ENCODE results near the gene RBM43. TPM values are rescaled to one million over a fixed set of nuclear protein-coding genes. Genes with fewer than 3 reads are reported as not detected.

The RBM43 gene
- total RNA-seq, 4 donors from 2014 or later, result 1.3 to 3.4 (median 2.0) TPM

GRCh38 chr2:151204756-151205155 is 56.9 kb downstream of the RBM43 start:
- no peaks in the 10 kb centered on the region for H3K27me3 ChIP-seq
- no peak overlapping the region for H3K4me3 ChIP-seq
- TF ChIP-seq POLR2A (IDR thresholded peaks at IDR 0.05) (no peak), CTCF (IDR thresholded peaks at IDR 0.05) (no peak)
- no peaks in the 10 kb centered on the region for H3K36me3 ChIP-seq
- no peaks in the 10 kb centered on the region for H3K4me1 ChIP-seq
- intact Hi-C loops (cut with DNase I), result no loop called here
- H3K27ac ChIP-seq, result no peak overlapping the region
- WGBS, 2 donors, result 75 to 82% methylated on average over 3 of the region's 3 CpGs
- no peak for DNase-seq
- H3K9me3 ChIP-seq, result no peaks in the 10 kb centered on the region

GRCh38 chr2:151200844-151201243 is 60.8 kb downstream of the RBM43 start:
- Histone ChIP-seq H3K27me3 (no peaks in the 10 kb centered on the region), H3K36me3 (no peaks in the 10 kb centered on the region), H3K4me1 (no peaks in the 10 kb centered on the region), H3K9me3 (no peaks in the 10 kb centered on the region), H3K27ac (no peak overlapping the region), H3K4me3 (no peak overlapping the region)
- WGBS, 2 donors, result 16 to 22% methylated on average over 2 of the region's 2 CpGs
- TF ChIP-seq POLR2A (IDR thresholded peaks at IDR 0.05) (no peak), CTCF (IDR thresholded peaks at IDR 0.05) (no peak)
- no peak for DNase-seq
- intact Hi-C loops (cut with DNase I), result no loop called here

- no peak overlapping the region for H3K4me3 ChIP-seq
- no peaks in the 10 kb centered on the region for H3K27me3 ChIP-seq
- intact Hi-C loops (cut with DNase I), result no loop called here
- H3K36me3 ChIP-seq, result no peaks in the 10 kb centered on the region
- no peak for DNase-seq
- H3K27ac ChIP-seq, result no peak overlapping the region
- H3K9me3 ChIP-seq, result no peaks in the 10 kb centered on the region
- 81 to 82% methylated on average over 5 of the region's 5 CpGs for WGBS, 2 donors
- TF ChIP-seq POLR2A (IDR thresholded peaks at IDR 0.05), result no peak
- no peak for TF ChIP-seq CTCF (IDR thresholded peaks at IDR 0.05)
- no peaks in the 10 kb centered on the region for H3K4me1 ChIP-seq
These were observed 61.4 kb downstream of the RBM43 start for GRCh38 chr2:151200277-151200676.

GRCh38 chr2:151198645-151199044 is 63.0 kb downstream of the RBM43 start:
- DNase-seq, result no peak
- Histone ChIP-seq H3K27ac (no peak overlapping the region), H3K36me3 (no peaks in the 10 kb centered on the region), H3K4me1 (no peaks in the 10 kb centered on the region), H3K27me3 (no peaks in the 10 kb centered on the region), H3K4me3 (no peak overlapping the region), H3K9me3 (no peaks in the 10 kb centered on the region)
- WGBS, 2 donors, result 80 to 92% methylated on average over 1 to 2 of the region's 2 CpGs
- intact Hi-C loops (cut with DNase I), result no loop called here
- TF ChIP-seq CTCF (IDR thresholded peaks at IDR 0.05) (no peak), POLR2A (IDR thresholded peaks at IDR 0.05) (no peak)

Other genes starting within 250 kb of the RBM43 start
- gene NMI, start 27.8 kb upstream of the RBM43 start, total RNA-seq, result 10 to 100 TPM; 10.3 to 13.7 (median 10.8) TPM
- 1 to 10 TPM in 2 of 4 donors, under 1 TPM in 1, not detected in 1; 0.95 to 3.3 (median 1.2) TPM for gene TNFAIP6, start 95.7 kb upstream of the RBM43 start, total RNA-seq
- gene RIF1, start 148.0 kb upstream of the RBM43 start, total RNA-seq, result 10 to 100 TPM; 14.4 to 41.4 (median 24.4) TPM